ENCODE results near the gene PRKCE. TPM values are rescaled to one million over a fixed set of nuclear protein-coding genes. Genes with fewer than 3 reads are reported as not detected.
A peak's percentile ranks its signal among the peaks of the same experiment; 100 is the strongest.

Gene PRKCE
- total and polyA plus RNA-seq, 2 experiments from 2014 or later, result 0.94 to 1.2 TPM

- no peak for TF ChIP-seq POLR2AphosphoS5 (IDR thresholded peaks at IDR 0.05; ENCODE audit: low read depth)
- ATAC-seq (peak; percentile 75), DNase-seq (ENCODE audit: low spot score) (no peak)
Observed at GRCh38 chr2:45631955-45632354, 19.5 kb upstream of the PRKCE start.

GRCh38 chr2:45634223-45634622 lies 17.3 kb upstream of the PRKCE start:
- Histone ChIP-seq H3K4me1 (ENCODE audit: insufficient read depth) (peaks cover 22% of the 10 kb centered on the region), H3K36me3 (ENCODE audit: insufficient read depth) (no peaks in the 10 kb centered on the region), H3K27me3 (ENCODE audit: insufficient read depth) (no peaks in the 10 kb centered on the region), H4K20me1 (replicated peaks; ENCODE audit: insufficient read depth) (no peaks in the 10 kb centered on the region), H3K4me2 (no peak overlapping the region), H3K4me3 (no peak overlapping the region), H3K79me2 (replicated peaks; ENCODE audit: insufficient read depth) (no peaks in the 10 kb centered on the region), H3F3A (replicated peaks; ENCODE audit: low read depth) (no peaks in the 10 kb centered on the region), H2AFZ (no peak overlapping the region), H3K27ac (ENCODE audit: low read depth) (no peak overlapping the region), H3K9me2 (ENCODE audit: insufficient read depth) (no peaks in the 10 kb centered on the region)
- Mint-ChIP-seq H3K4me1 (peaks cover 28% of the 10 kb centered on the region), H3K27ac (no peak overlapping the region), H3K4me3 (no peak overlapping the region), H3K9me3 (no peaks in the 10 kb centered on the region), H3K27me3 (ENCODE audit: insufficient read depth, low read depth, poor library complexity) (peaks cover 7% of the 10 kb centered on the region), H3K36me3 (ENCODE audit: low read depth) (no peaks in the 10 kb centered on the region)
- no peak for TF ChIP-seq CREB1 (CRISPR knock-in tag; IDR thresholded peaks at IDR 0.05; ENCODE audit: low read depth)
- DNase-seq (ENCODE audit: low spot score), result no peak
- no peak for ATAC-seq

More at GRCh38 chr2:45631955-45632354, 19.5 kb upstream of the PRKCE start:
- H3K36me3 ChIP-seq (ENCODE audit: insufficient read depth), result no peaks in the 10 kb centered on the region
- H3K27ac ChIP-seq (ENCODE audit: low read depth), result peak overlapping the region; percentile 20
- peaks cover 5% of the 10 kb centered on the region for H3K27me3 Mint-ChIP-seq (ENCODE audit: insufficient read depth, low read depth, poor library complexity)
- H3K36me3 Mint-ChIP-seq (ENCODE audit: low read depth), result no peaks in the 10 kb centered on the region
- peak overlapping the region; percentile 40 for H2AFZ ChIP-seq
- peaks cover 21% of the 10 kb centered on the region for H3K4me1 Mint-ChIP-seq
- H3K27ac Mint-ChIP-seq, result peak overlapping the region; percentile 88
- no peaks in the 10 kb centered on the region for H3K9me3 Mint-ChIP-seq
- no peak overlapping the region for H3K4me3 Mint-ChIP-seq
- no peak overlapping the region for H3K4me3 ChIP-seq
- no peaks in the 10 kb centered on the region for H3F3A ChIP-seq (replicated peaks; ENCODE audit: low read depth)
- H4K20me1 ChIP-seq (replicated peaks; ENCODE audit: insufficient read depth), result no peaks in the 10 kb centered on the region
- peaks cover 17% of the 10 kb centered on the region for H3K4me1 ChIP-seq (ENCODE audit: insufficient read depth)
- H3K9me2 ChIP-seq (ENCODE audit: insufficient read depth), result no peaks in the 10 kb centered on the region
- no peaks in the 10 kb centered on the region for H3K79me2 ChIP-seq (replicated peaks; ENCODE audit: insufficient read depth)
- H3K4me2 ChIP-seq, result no peak overlapping the region
- no peaks in the 10 kb centered on the region for H3K27me3 ChIP-seq (ENCODE audit: insufficient read depth)

GRCh38 chr2:45636008-45636407 lies 15.5 kb upstream of the PRKCE start:
- no peaks in the 10 kb centered on the region for H3K79me2 ChIP-seq (replicated peaks; ENCODE audit: insufficient read depth)
- no peaks in the 10 kb centered on the region for H4K20me1 ChIP-seq (replicated peaks; ENCODE audit: insufficient read depth)
- ATAC-seq, result no peak
- Mint-ChIP-seq H3K36me3 (ENCODE audit: low read depth) (no peaks in the 10 kb centered on the region), H3K27ac (no peak overlapping the region), H3K27me3 (ENCODE audit: insufficient read depth, low read depth, poor library complexity) (peaks cover 7% of the 10 kb centered on the region), H3K9me3 (no peaks in the 10 kb centered on the region), H3K4me1 (peaks cover 28% of the 10 kb centered on the region), H3K4me3 (no peak overlapping the region)
- H3K4me1 ChIP-seq (ENCODE audit: insufficient read depth), result peaks cover 23% of the 10 kb centered on the region
- no peak overlapping the region for H2AFZ ChIP-seq
- DNase-seq (ENCODE audit: low spot score), result no peak
- no peak overlapping the region for H3K27ac ChIP-seq (ENCODE audit: low read depth)
- H3F3A ChIP-seq (replicated peaks; ENCODE audit: low read depth), result no peaks in the 10 kb centered on the region
- H3K27me3 ChIP-seq (ENCODE audit: insufficient read depth), result no peaks in the 10 kb centered on the region
- H3K36me3 ChIP-seq (ENCODE audit: insufficient read depth), result no peaks in the 10 kb centered on the region
- no peak overlapping the region for H3K4me3 ChIP-seq
- H3K9me2 ChIP-seq (ENCODE audit: insufficient read depth), result no peaks in the 10 kb centered on the region
- H3K4me2 ChIP-seq, result no peak overlapping the region
- TF ChIP-seq ETS1 (IDR thresholded peaks at IDR 0.05) (no peak), EZH2phosphoT487 (IDR thresholded peaks at IDR 0.05; ENCODE audit: unreplicated experiment) (no peak), REST (IDR thresholded peaks at IDR 0.05; ENCODE audit: unreplicated experiment) (no peak), EZH2 (IDR thresholded peaks at IDR 0.05; ENCODE audit: low read depth, unreplicated experiment) (no peak)
